Tibial nerve (tissue), 4 donors: ENCODE results near the gene PRDM7.

Experiments used
- EP300 ChIP-seq, 2 donors: sonication (generic); formaldehyde crosslinking; IDR thresholded peaks; one replicate each; pipeline ENCODE4 v1.6.1; 2017; ENCODE audit warnings: antibody characterized with exemption in 2 of 2, mild to moderate bottlenecking in 1 of 2
- TF ChIP-seq, protein P1 (sequence below), 5 experiments: fragments of 200-600 bp in 3 of 5; fragments of 450-650 bp in 2 of 5; sonication (generic) in 3 of 5; IDR thresholded peaks; one replicate each; pipeline ENCODE4 v1.5.1; 2016 to 2019; ENCODE audit warnings: antibody characterized with exemption in 5 of 5, mild to moderate bottlenecking in 3 of 5, moderate library complexity in 2 of 5

DNA sequence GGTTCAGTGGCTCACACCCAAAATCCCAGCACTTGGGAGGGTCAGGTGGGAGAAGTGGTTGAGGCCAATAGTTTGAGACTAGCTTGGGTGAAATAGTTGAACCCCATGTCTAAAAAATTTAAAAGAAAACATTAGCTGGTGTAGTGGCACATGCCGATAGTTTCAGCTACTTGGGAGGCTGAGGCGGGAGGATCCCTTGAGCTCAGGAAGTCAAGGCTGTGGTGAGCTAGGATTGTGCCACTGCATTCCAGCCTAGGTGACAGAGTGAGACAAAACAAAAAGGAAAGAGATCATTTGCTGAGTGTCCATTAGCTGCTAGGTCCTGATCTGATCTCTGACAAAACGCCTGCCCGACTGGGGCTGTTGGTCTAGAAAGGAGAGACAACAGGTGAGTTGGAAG is 43.7 kb downstream of the PRDM7 start:
- TF ChIP-seq, protein P1, sequence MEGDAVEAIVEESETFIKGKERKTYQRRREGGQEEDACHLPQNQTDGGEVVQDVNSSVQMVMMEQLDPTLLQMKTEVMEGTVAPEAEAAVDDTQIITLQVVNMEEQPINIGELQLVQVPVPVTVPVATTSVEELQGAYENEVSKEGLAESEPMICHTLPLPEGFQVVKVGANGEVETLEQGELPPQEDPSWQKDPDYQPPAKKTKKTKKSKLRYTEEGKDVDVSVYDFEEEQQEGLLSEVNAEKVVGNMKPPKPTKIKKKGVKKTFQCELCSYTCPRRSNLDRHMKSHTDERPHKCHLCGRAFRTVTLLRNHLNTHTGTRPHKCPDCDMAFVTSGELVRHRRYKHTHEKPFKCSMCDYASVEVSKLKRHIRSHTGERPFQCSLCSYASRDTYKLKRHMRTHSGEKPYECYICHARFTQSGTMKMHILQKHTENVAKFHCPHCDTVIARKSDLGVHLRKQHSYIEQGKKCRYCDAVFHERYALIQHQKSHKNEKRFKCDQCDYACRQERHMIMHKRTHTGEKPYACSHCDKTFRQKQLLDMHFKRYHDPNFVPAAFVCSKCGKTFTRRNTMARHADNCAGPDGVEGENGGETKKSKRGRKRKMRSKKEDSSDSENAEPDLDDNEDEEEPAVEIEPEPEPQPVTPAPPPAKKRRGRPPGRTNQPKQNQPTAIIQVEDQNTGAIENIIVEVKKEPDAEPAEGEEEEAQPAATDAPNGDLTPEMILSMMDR (IDR thresholded peaks at IDR 0.05): no peak
- no peak for TF ChIP-seq EP300 (IDR thresholded peaks at IDR 0.05)
